HG03457 (cell line): ENCODE data around the gene TNN.
"Not testable (repeated sequence)": the region's sequence is repeated elsewhere in the genome, so short reads cannot be mapped to it uniquely, and the experiment has no call there.

Source experiments
- ATAC-seq: cut with Tn5 transposase; IDR thresholded peaks from one replicate; pipeline ENCODE4 v1.9.1; 2021; ENCODE audit warnings: moderate number of reproducible peaks; ENCODE audit not compliant: unreplicated experiment

Gene TNN

GRCh38 chr1:175067362-175068106 lies at the start of gene TNN:
Gene TNN, plus strand, starts transcription at chr1:175067833. Its CDS starts 9,586 bp downstream, at chr1:175077419.
- no peak for ATAC-seq

- no peak for ATAC-seq
Measured at GRCh38 chr1:175019524-175019923, 48.1 kb upstream of the TNN start.

DNA sequence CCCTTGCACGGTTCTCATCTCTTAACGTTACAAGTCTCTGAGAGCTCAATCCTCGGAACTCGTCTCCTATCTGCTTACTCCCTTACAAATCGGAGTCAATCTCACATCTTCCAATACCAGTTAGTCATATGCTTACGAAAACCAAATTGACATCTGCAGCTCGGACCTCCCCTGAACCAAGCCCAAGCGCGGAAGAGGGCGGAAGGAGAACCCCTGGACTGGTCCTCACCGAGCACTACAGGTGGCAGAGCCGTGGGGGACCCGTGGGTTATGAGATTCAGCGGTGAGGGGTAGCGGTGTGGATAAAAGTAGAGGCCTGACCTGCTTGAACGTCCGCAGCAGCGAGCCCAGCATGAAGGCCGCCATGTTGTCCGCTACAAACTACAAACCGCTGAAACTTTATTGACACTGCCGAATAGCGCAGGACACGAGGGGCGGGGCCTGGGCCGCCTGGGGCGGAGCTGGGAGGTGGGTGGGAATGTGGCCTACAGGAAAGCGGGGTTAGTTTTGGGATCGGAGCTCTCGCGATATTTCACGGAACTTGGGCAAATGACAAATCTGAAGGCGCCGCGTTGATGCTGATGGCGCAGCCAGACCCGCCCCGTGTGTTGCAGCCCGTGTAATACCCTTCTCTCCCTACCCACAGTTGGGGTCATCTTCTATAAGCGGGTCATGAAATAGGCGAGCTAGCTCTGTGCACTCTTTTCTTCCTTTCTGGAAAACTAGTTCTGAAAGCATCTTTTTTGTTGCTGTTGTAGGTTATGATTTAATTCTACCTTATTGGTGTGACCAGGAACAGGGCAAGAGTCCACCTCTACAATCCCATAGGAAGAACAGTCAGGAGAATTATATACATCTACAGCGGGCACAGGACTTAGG lies 44.4 kb upstream of the TNN start, which contains the start of gene MRPS14:
Gene MRPS14, minus strand, starts transcription at position 383 of the 879 bp plus-strand sequence. Its CDS starts 17 bp downstream, at position 366.
- ATAC-seq: peak; percentile 77

DNA sequence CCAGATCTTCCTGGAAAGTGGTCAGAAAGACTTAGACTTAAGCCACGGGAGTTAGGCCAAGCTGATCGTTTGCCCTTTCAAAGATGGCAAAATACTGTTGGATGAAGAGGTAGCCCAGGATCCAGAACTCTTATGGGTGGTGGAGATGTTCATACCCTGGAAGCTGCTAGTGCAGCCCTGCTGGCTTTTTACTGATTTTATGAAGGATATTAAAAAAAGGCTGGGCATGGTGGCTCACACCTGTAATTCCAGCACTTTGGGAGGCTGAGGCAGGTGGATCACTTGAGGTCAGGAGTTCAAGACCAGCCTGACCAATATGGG lies 43.8 kb upstream of the TNN start:
- ATAC-seq: not testable (repeated sequence)

DNA sequence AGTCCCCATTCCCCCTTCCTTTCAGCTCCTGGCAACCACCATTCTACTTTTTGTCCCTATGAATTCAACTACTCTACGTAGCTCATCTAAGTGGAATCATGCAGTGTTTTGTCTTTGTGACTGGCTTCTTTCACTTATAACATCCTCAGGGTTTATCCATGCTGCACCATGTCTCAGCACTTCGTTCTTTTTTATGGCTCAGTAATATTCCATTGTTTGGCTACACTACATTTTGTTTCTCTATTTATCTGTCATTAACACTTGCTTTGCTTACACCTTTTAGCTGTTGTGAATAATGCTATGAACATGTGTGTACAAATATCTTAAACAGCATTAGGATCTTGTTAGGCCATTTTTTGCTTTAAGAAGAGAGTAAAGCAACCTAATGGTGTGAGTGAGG lies 42.9 kb upstream of the TNN start:
- ATAC-seq: no peak

DNA sequence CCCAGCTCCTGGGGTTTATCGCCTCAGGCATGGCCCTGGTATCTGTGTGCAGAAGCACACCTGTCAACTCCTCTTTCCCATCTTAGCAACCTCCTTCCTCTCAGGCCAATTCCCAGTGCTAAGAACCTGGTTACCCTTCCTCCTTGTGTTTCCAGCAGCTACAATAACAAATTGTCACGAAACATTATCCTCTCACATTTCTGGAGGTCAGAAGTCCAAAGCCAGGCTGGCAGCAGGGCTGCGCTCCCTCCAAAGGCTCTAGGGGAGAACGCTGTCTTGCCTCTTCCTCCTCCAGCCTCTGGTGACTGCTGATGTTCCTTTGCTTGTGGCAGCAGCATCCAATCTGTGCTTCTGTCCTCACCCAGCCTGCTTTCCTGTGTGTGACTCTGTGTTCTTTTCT lies 33.7 kb upstream of the TNN start:
- ATAC-seq: no peak

DNA sequence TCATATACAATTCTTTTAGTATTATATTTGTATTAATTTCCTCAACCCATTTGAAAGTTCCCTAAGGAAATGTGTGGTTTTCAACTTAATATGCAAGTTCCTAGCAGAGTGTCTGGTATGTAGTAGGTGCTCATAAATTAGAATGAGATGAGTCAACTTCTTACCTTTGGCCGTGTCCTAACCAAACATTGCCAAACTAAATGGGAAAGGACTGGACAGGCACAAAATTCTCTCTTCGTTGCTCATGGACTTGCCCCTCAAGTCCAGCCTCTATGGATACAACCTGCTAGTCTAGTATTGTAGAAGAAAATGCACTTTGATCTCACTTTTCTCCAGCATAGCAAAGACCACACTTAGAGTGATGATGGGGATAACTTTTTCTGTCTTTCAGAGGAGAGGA lies 32.9 kb upstream of the TNN start:
- ATAC-seq: no peak

DNA sequence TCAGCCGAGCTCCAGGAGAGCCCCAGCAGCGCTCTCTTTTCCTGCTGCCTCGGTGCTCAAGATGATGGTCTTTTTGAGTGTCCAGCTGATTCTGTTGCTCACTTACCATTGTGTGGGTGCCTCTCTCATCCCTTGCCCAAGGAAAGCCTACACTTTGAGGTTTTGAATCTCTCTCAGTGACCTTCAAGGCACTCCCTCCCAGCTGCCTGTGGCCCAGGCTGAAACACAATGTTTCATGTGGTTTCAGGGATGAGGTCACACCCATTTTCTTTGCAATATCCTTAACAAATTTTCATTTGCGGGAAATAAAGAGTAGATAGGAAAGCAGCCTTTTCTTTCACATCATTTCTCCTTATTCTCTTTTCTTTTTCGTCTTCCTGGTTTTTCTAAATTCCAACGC lies 31.8 kb upstream of the TNN start:
- no peak for ATAC-seq

DNA sequence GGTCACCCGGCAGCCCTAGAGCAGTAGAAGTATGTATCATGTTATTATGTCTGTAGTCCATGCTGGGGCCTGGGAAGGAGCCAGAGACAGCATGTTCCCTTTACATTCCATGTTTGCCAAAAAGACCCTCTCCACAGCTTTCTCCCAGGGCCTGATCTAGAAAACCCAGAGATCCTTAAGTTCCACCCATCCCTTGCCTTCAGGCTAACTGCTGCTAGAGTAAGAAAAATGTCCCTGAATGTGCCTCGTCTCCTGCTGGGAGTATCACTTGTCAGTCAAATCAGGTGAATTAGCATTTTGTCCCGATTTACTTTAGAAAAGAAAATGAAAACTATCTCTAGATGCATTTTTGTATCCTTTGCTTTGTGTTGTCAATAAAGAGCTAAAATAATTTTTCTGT lies 31.2 kb upstream of the TNN start:
- ATAC-seq: no peak

DNA sequence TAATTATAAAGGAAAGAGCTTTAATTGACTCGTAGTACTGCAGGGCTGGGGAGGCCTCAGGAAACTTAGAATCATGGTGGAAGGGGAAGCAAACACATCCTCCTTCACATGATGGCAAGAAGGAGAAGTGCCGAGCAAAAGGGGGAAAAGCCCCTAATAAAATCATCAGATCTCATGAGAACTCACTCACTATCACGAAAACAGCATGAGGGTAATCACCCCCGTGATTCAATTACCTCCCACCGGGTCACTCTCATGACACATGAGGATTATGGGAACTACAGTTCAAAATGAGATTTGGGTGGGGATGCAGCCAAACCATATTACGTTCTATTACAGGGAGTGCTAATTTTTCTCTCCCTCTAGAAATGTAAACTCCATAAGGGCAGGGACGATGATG lies 30.2 kb upstream of the TNN start:
- no peak for ATAC-seq

GRCh38 chr1:175040324-175040879 lies 27.2 kb upstream of the TNN start:
- ATAC-seq: no peak

- no peak for ATAC-seq
Measured at GRCh38 chr1:175042650-175043049, 25.0 kb upstream of the TNN start.

DNA sequence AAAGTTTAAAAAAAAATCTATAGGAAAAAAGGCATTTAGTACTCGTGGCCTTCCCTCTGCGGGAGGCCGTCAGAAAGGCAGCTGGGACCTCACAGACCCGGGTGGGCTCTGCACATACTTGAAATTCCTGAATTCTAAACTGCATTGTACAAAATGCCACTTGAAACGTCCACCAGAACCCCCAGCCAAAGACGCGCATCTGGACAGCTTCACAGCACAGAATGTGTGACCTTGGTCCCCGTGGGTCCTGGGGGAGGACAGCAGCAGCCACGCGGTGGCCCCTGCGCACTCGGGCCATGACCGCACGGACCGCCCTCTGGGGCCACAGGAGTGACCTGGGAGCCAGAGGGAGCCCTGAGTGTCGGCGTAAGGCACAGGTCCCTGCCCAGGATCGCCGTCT lies 23.8 kb upstream of the TNN start:
- ATAC-seq: no peak

GRCh38 chr1:175044591-175044990 lies 23.0 kb upstream of the TNN start:
- ATAC-seq: not testable (repeated sequence)

DNA sequence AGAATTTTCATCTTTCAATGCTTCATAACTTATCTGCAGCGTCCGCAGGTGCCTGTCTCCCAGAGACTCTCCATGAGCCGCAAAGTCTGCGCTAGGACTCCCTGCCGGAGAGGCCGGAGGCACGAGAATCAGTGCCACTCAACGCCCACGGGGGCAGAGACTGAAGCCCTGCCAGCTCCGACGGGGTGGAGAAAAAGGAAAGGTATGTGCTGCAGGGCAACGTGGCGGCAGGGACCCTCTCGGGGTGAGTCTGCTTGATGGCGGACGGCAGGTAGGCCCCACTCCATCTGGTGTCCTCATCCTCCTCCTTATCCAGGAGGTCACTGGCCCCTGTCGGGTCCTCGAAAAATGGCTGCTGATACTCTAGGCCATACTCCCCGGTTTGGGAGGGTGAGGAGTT lies 22.5 kb upstream of the TNN start:
- no peak for ATAC-seq

DNA sequence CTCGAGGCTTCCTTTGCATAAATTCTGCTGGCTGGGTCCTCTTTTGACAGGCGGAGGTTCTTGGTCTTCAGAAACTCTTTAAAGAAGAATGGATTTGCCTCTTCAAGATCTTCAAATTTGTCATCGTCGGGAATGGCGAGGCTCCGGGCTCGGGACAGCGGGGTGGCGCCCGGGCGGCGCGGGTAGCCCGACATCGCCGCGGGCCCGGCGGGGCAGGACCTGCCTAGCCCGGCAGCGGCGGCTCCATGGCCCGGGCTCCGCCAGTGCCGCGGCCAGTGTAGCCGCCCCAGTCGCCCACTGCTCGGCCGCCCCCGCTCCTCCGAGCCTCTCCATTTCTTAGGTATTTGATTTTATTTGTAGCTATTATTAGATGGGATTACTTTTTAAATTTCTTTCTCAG lies 22.1 kb upstream of the TNN start:
- ATAC-seq: no peak

GRCh38 chr1:175050992-175051391 lies 16.6 kb upstream of the TNN start:
- no peak for ATAC-seq

DNA sequence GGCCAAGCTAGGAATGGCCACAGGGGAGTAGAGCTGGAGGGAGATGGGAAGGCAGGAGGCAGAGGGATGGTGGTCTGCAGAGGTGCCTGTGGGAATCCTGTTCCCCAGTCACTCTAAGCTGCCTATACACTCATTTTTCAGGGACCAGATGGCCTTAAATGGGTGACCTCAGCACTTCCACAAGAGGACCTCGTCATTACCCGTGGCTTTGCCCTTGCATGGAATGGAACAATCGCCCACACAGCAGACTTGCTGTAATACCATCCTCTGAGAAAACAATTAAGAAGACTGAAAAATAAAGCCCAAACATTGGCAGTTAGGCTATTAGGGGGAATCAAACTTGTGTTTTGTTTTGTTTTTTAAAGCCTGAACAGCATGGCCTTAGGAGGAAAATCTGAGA lies 12.9 kb upstream of the TNN start:
- no peak for ATAC-seq

DNA sequence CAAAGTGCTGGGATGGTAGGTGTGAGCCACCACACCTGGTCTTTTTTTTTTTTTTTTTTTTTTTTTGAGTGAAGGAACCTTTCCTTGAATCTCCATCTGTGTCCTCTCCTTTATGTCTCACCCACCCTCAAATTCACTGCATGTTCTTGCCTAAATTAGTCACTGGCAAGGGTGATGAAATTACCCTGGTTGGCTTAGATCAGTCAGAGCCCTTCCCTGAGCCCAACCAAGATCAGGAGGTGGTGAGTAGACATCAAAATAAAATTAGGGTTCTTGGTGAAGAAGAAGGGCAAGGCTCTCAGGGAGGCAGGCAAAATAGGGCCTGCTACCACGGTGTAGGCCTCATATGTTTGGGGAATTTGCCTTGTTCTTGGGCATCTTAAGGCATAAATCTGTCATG lies 5.3 kb upstream of the TNN start:
- no peak for ATAC-seq

DNA sequence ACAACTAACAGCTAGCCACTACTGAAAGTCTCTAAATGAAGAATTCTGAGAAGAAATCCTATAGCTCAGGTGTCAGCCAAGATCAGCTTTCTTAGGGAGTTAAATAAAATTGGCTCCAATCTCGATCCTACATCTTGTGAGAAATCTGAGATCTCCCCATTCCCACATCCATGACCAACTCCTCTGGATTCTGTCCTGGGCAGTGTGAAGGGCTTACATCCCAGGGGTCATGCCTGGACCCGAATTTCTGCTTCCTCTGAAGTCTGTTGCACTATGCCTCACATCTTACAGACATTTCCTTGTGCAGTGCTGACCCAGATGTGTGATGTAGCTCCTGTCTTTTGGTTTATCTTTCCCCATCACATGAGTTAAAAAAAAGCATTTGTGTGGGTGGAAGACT lies 4.8 kb upstream of the TNN start:
- ATAC-seq: no peak

GRCh38 chr1:175070818-175071217 lies 3.2 kb downstream of the TNN start:
- no peak for ATAC-seq
